GM18507 (cell line): Measurements from ENCODE around the gene GLTPD2.

Source experiments
- DNase-seq: peaks from one replicate; pipeline ENCODE4 v3.0.0; 2011; ENCODE audit warnings: low read depth; ENCODE audit not compliant: insufficient read length; ENCODE audit errors: extremely low spot score
- FAIRE-seq: peaks from 2 replicates; lab custom pipeline; 2011; peaks lifted over from hg19 to GRCh38; lab: Jason Lieb, UNC

GLTPD2 gene

GRCh38 chr17:4837471-4838308 lies 48.9 kb downstream of the GLTPD2 start:
- FAIRE-seq = no peak
- DNase-seq = no peak

- DNase-seq = no peak
- no peak for FAIRE-seq
These were observed 49.6 kb downstream of the GLTPD2 start for GRCh38 chr17:4838309-4838785.

- FAIRE-seq (no peak), DNase-seq (no peak)
These were observed 50.5 kb downstream of the GLTPD2 start for GRCh38 chr17:4839221-4839620.
